HG02588 (cell line): ENCODE results near the gene CMTM7.

Experiments used
- ATAC-seq: cut with Tn5 transposase; IDR thresholded peaks from one replicate; pipeline ENCODE4 v1.9.1; 2021; ENCODE audit warnings: mild to moderate bottlenecking, moderate library complexity; ENCODE audit not compliant: unreplicated experiment

The CMTM7 gene

GRCh38 chr3:32435911-32436815, 44.5 kb downstream of the CMTM7 start:
- no peak for ATAC-seq

- no peak for ATAC-seq
These were observed 45.1 kb downstream of the CMTM7 start for GRCh38 chr3:32436816-32437189.

- no peak for ATAC-seq
These were observed 46.2 kb downstream of the CMTM7 start for GRCh38 chr3:32437896-32438295.

- peak; percentile 97 for ATAC-seq
These were observed 47.1 kb downstream of the CMTM7 start for GRCh38 chr3:32438596-32439344.

- peak; percentile 27 for ATAC-seq
These were observed 47.8 kb downstream of the CMTM7 start for GRCh38 chr3:32439421-32439820.

GRCh38 chr3:32440611-32441350, 49.1 kb downstream of the CMTM7 start:
- ATAC-seq: no peak

GRCh38 chr3:32442766-32443165, 51.1 kb downstream of the CMTM7 start:
- ATAC-seq: no peak

GRCh38 chr3:32443478-32443877, 51.8 kb downstream of the CMTM7 start:
- no peak for ATAC-seq

- no peak for ATAC-seq
These were observed 56.3 kb downstream of the CMTM7 start for GRCh38 chr3:32447865-32448400.

GRCh38 chr3:32448686-32449474, 57.2 kb downstream of the CMTM7 start:
- ATAC-seq: no peak

GRCh38 chr3:32449691-32450090, 58.0 kb downstream of the CMTM7 start:
- ATAC-seq: no peak

GRCh38 chr3:32450426-32450825, 58.8 kb downstream of the CMTM7 start:
- no peak for ATAC-seq

GRCh38 chr3:32450992-32451659, 59.5 kb downstream of the CMTM7 start:
- no peak for ATAC-seq

GRCh38 chr3:32452009-32452408, 60.4 kb downstream of the CMTM7 start:
- no peak for ATAC-seq

- no peak for ATAC-seq
These were observed 61.7 kb downstream of the CMTM7 start for GRCh38 chr3:32453346-32453745.

- ATAC-seq: no peak
These were observed 62.5 kb downstream of the CMTM7 start for GRCh38 chr3:32454111-32454510.

GRCh38 chr3:32454731-32455608, 63.3 kb downstream of the CMTM7 start:
- ATAC-seq: no peak

- no peak for ATAC-seq
These were observed 64.2 kb downstream of the CMTM7 start for GRCh38 chr3:32455609-32456428.
